Naive thymus-derived CD8-positive, alpha-beta T cell (primary cell): ENCODE results near the gene ZNF791. TPM values are rescaled to one million over a fixed set of nuclear protein-coding genes. Genes with fewer than 3 reads are reported as not detected.
"Not testable (repeated sequence)": the region's sequence is repeated elsewhere in the genome, so short reads cannot be mapped to it uniquely, and the experiment has no call there.

Source experiments
- ATAC-seq, 2 donors: fragments of 150-1000 bp; cut with Tn5 transposase in 1 of 2; sonication (Bioruptor Pico), chemical (Tn5 transposase) in 1 of 2; 1 replicate in 1 of 2; 2 replicates in 1 of 2; pipeline ENCODE4 v1.10.0; 2021; ENCODE audit warnings: mild to moderate bottlenecking in 2 of 2, moderate library complexity in 2 of 2
- POLR2A ChIA-PET: fragments of 350-600 bp; sonication (Branson Sonifier 250); formaldehyde crosslinking; loops from one replicate; lab custom pipeline; 2021; ENCODE audit warnings: antibody characterized with exemption; lab: Charles Lee
- DNase-seq, 10 donors: peaks; one replicate each; pipeline versions ENCODE4 v3.0.0 to v3.0.0-alpha.2; 2020 to 2022
- H3K27ac Mint-ChIP-seq, 10 donors: one replicate each; pipeline ENCODE4 v1.8.0; 2020 to 2022; ENCODE audit warnings: mild to moderate bottlenecking in 10 of 10, mixed read lengths in 10 of 10, moderate library complexity in 4 of 10, inconsistent platforms in 1 of 10
- H3K27me3 Mint-ChIP-seq, 5 donors: one replicate each; pipeline ENCODE4 v1.8.0; 2021 to 2022; ENCODE audit warnings: mixed read lengths in 5 of 5
- H3K36me3 Mint-ChIP-seq, 3 donors: one replicate each; pipeline ENCODE4 v1.8.0; 2020 to 2022; ENCODE audit warnings: mixed read lengths in 3 of 3, mild to moderate bottlenecking in 2 of 3, inconsistent platforms in 1 of 3
- H3K4me1 Mint-ChIP-seq, 4 donors: one replicate each; pipeline ENCODE4 v1.8.0; 2021 to 2022; ENCODE audit warnings: mixed read lengths in 4 of 4
- H3K4me3 Mint-ChIP-seq, 10 donors: one replicate each; pipeline ENCODE4 v1.8.0; 2020 to 2022; ENCODE audit warnings: mild to moderate bottlenecking in 10 of 10, mixed read lengths in 10 of 10, moderate library complexity in 6 of 10, inconsistent platforms in 1 of 10
- H3K9me3 Mint-ChIP-seq, 9 donors: one replicate each; pipeline ENCODE4 v1.8.0; 2020 to 2022; ENCODE audit warnings: mixed read lengths in 9 of 9, mild to moderate bottlenecking in 3 of 9, inconsistent platforms in 1 of 9, moderate library complexity in 1 of 9
- polyA plus RNA-seq, 3 donors: library from polyadenylated mRNA; unstranded; fragments of 300-500 nt; fragmentation: Illumina TruSeq; gene quantifications; one replicate each; pipeline ENCODE4 v1.2.3, GENCODE V29; 2021
- total RNA-seq, 8 experiments: library from RNA in 2 of 8; stranded (reverse) in 2 of 8; gene quantifications; one replicate each; pipeline ENCODE4 v1.2.3 and lab custom pipeline; 2021 to 2026

Gene ZNF791
- total RNA-seq: 10 to 100 TPM; 46.2 to 48.0 TPM
- 10 to 100 TPM; 14.2 to 18.6 (median 17.9) TPM for polyA plus RNA-seq
- 42.1 to 130 (median 76.0) reads per million in 6 experiments for total RNA-seq (lab: John Stamatoyannopoulos, UW)

- DNase-seq: peak; percentile 87 to 99 (median 96)
- Mint-ChIP-seq H3K9me3 (no peaks in the 10 kb centered on the region), H3K27me3 (no peaks in the 10 kb centered on the region), H3K4me1 (peaks cover 17 to 72% (median 46%) of the 10 kb centered on the region in 4 donors), H3K27ac (peak within 1 kb of the TSS; percentile 98 to 100 (median 100)), H3K4me3 (peak within 1 kb of the TSS; percentile 98 to 100 (median 100)), H3K36me3 (peaks cover 0 to 15% (median 2%) of the 10 kb centered on the region in 3 donors)
- peak; percentile 87 to 88 for ATAC-seq
- POLR2A ChIA-PET: interaction anchor here (0.5 to 2.4 kb wide), 12 partner anchors 12 to 1911 kb away, joined by 3 to 7 read pairs (median 3); partner anchors contain the start of genes DHPS, MAN2B1, WDR83 and ZNF564
Measured at GRCh38 chr19:12610540-12611360, at the start of gene ZNF791, which contains the start of gene ZNF490. Gene ZNF791, plus strand, starts transcription at chr19:12610920. Its CDS starts 160 bp downstream, at chr19:12611080. Gene ZNF490, minus strand, starts transcription at chr19:12610813. Its CDS starts 133 bp downstream, at chr19:12610680.

- Mint-ChIP-seq H3K27me3 (no peaks in the 10 kb centered on the region), H3K27ac (peak overlapping the region in 3 of 10 donors; percentile 0 to 55 (median 33)), H3K4me3 (peak overlapping the region in 1 of 10 donors; percentile 26), H3K9me3 (no peaks in the 10 kb centered on the region), H3K4me1 (peaks cover 2 to 6% (median 5%) of the 10 kb centered on the region in 4 donors), H3K36me3 (no peaks in the 10 kb centered on the region)
- POLR2A ChIA-PET: interaction anchor here (0.6 to 1.3 kb wide), 6 partner anchors 69 to 315 kb away, joined by 3 to 7 read pairs (median 3); partner anchors contain the start of gene DHPS
- DNase-seq: peak; percentile 78 to 96 (median 89)
- peak; percentile 89 to 97 for ATAC-seq
Measured at GRCh38 chr19:12564016-12564664, 46.6 kb upstream of the ZNF791 start.

- not testable (repeated sequence) for H3K36me3 Mint-ChIP-seq, ATAC-seq
- POLR2A ChIA-PET: interaction anchor here (0.6 to 0.9 kb wide), 2 partner anchors 102 to 266 kb away, joined by 4 to 8 read pairs; no protein-coding TSS in a partner anchor
Measured at GRCh38 chr19:12566380-12566779, 44.3 kb upstream of the ZNF791 start.

GRCh38 chr19:12567951-12568350, 42.8 kb upstream of the ZNF791 start:
- Mint-ChIP-seq H3K36me3 (no peaks in the 10 kb centered on the region), H3K27me3 (no peaks in the 10 kb centered on the region), H3K9me3 (no peaks in the 10 kb centered on the region), H3K4me1 (peaks cover 2 to 15% (median 7%) of the 10 kb centered on the region in 4 donors), H3K27ac (no peak overlapping the region), H3K4me3 (no peak overlapping the region)
- ATAC-seq (no peak), DNase-seq (no peak)
- POLR2A ChIA-PET: interaction anchor here (0.6 to 0.8 kb wide), 4 partner anchors 39 to 1838 kb away, joined by 3 to 5 read pairs (median 4); a partner anchor contains a TSS

More at GRCh38 chr19:12566380-12566779, 44.3 kb upstream of the ZNF791 start:
- not testable (repeated sequence) for H3K9me3 Mint-ChIP-seq, H3K4me1 Mint-ChIP-seq, H3K27me3 Mint-ChIP-seq, DNase-seq, H3K27ac Mint-ChIP-seq, H3K4me3 Mint-ChIP-seq

- peak in 5 of 10 donors; percentile 8 to 43 (median 21) for DNase-seq
- Mint-ChIP-seq H3K27ac (peak overlapping the region in 9 of 10 donors; percentile 55 to 92 (median 80)), H3K36me3 (peaks cover 0 to 18% (median 9%) of the 10 kb centered on the region in 3 donors), H3K9me3 (peaks cover 0 to 13% (median 1%) of the 10 kb centered on the region in 9 donors), H3K4me1 (peaks cover 4 to 25% (median 13%) of the 10 kb centered on the region in 4 donors), H3K27me3 (no peaks in the 10 kb centered on the region), H3K4me3 (peak overlapping the region; percentile 37 to 68 (median 52))
- ATAC-seq: peak; percentile 80 to 89
- POLR2A ChIA-PET: interaction anchor here (1.3 to 1.6 kb wide), 2 partner anchors 40 to 96 kb away, joined by 4 read pairs; no protein-coding TSS in a partner anchor
Measured at GRCh38 chr19:12574036-12574435, 36.7 kb upstream of the ZNF791 start.

GRCh38 chr19:12578641-12579040, 32.1 kb upstream of the ZNF791 start:
- H3K4me1 Mint-ChIP-seq: peaks cover 4 to 16% (median 11%) of the 10 kb centered on the region in 4 donors
- POLR2A ChIA-PET: interaction anchor here (0.6 kb wide), 1 partner anchor 322 kb away, joined by 6 read pairs; no protein-coding TSS in a partner anchor
- H3K4me3 Mint-ChIP-seq: no peak overlapping the region
- H3K27ac Mint-ChIP-seq: no peak overlapping the region
- DNase-seq (no peak), ATAC-seq (no peak)
- peaks cover 21 to 59% (median 48%) of the 10 kb centered on the region in 3 donors for H3K36me3 Mint-ChIP-seq
- no peaks in the 10 kb centered on the region for H3K27me3 Mint-ChIP-seq
- peaks cover 0 to 38% (median 16%) of the 10 kb centered on the region in 9 donors for H3K9me3 Mint-ChIP-seq

- no peak for ATAC-seq
- H3K36me3 Mint-ChIP-seq: peaks cover 21 to 59% (median 48%) of the 10 kb centered on the region in 3 donors
- H3K4me3 Mint-ChIP-seq: no peak overlapping the region
- POLR2A ChIA-PET: no interaction called here
- no peak overlapping the region for H3K27ac Mint-ChIP-seq
- peaks cover 0 to 38% (median 16%) of the 10 kb centered on the region in 9 donors for H3K9me3 Mint-ChIP-seq
- H3K27me3 Mint-ChIP-seq: no peaks in the 10 kb centered on the region
- no peak for DNase-seq
- peaks cover 0 to 2% (median 0%) of the 10 kb centered on the region in 4 donors for H3K4me1 Mint-ChIP-seq
Measured at GRCh38 chr19:12580180-12580694, 30.5 kb upstream of the ZNF791 start.

GRCh38 chr19:12581100-12581499, 29.6 kb upstream of the ZNF791 start:
- ATAC-seq (no peak), DNase-seq (no peak)
- no peak overlapping the region for H3K27ac Mint-ChIP-seq
- no peaks in the 10 kb centered on the region for H3K4me1 Mint-ChIP-seq
- no peaks in the 10 kb centered on the region for H3K27me3 Mint-ChIP-seq
- H3K9me3 Mint-ChIP-seq: peaks cover 0 to 38% (median 16%) of the 10 kb centered on the region in 9 donors
- no peak overlapping the region for H3K4me3 Mint-ChIP-seq
- POLR2A ChIA-PET: no interaction called here
- H3K36me3 Mint-ChIP-seq: peaks cover 21 to 59% (median 48%) of the 10 kb centered on the region in 3 donors

- Mint-ChIP-seq H3K36me3 (peaks cover 0 to 39% (median 5%) of the 10 kb centered on the region in 3 donors), H3K27ac (no peak overlapping the region), H3K4me3 (no peak overlapping the region), H3K4me1 (peaks cover 0 to 3% (median 0%) of the 10 kb centered on the region in 4 donors), H3K9me3 (no peaks in the 10 kb centered on the region), H3K27me3 (no peaks in the 10 kb centered on the region)
- DNase-seq: no peak
- POLR2A ChIA-PET: interaction anchor here (0.7 kb wide), 1 partner anchor 26 kb away, joined by 3 read pairs; no protein-coding TSS in a partner anchor
- no peak for ATAC-seq
Measured at GRCh38 chr19:12596485-12596884, 14.2 kb upstream of the ZNF791 start.

GRCh38 chr19:12596927-12597548, 13.7 kb upstream of the ZNF791 start:
- no peaks in the 10 kb centered on the region for H3K27me3 Mint-ChIP-seq
- no peak overlapping the region for H3K27ac Mint-ChIP-seq
- H3K4me3 Mint-ChIP-seq: no peak overlapping the region
- H3K9me3 Mint-ChIP-seq: no peaks in the 10 kb centered on the region
- peaks cover 0 to 3% (median 0%) of the 10 kb centered on the region in 4 donors for H3K4me1 Mint-ChIP-seq
- H3K36me3 Mint-ChIP-seq: peaks cover 0 to 39% (median 5%) of the 10 kb centered on the region in 3 donors
- DNase-seq (no peak), ATAC-seq (no peak)
- POLR2A ChIA-PET: interaction anchor here (0.7 kb wide), 1 partner anchor 27 kb away, joined by 3 read pairs; no protein-coding TSS in a partner anchor

- Mint-ChIP-seq H3K9me3 (no peaks in the 10 kb centered on the region), H3K4me1 (peaks cover 0 to 3% (median 1%) of the 10 kb centered on the region in 4 donors), H3K36me3 (peaks cover 1 to 45% (median 5%) of the 10 kb centered on the region in 3 donors), H3K4me3 (no peak overlapping the region), H3K27me3 (no peaks in the 10 kb centered on the region), H3K27ac (peak overlapping the region in 1 of 10 donors; percentile 19)
- DNase-seq (no peak), ATAC-seq (no peak)
- POLR2A ChIA-PET: no interaction called here
Measured at GRCh38 chr19:12597594-12597993, 13.1 kb upstream of the ZNF791 start.
